ENCODE measurements around the gene INA.

DNA sequence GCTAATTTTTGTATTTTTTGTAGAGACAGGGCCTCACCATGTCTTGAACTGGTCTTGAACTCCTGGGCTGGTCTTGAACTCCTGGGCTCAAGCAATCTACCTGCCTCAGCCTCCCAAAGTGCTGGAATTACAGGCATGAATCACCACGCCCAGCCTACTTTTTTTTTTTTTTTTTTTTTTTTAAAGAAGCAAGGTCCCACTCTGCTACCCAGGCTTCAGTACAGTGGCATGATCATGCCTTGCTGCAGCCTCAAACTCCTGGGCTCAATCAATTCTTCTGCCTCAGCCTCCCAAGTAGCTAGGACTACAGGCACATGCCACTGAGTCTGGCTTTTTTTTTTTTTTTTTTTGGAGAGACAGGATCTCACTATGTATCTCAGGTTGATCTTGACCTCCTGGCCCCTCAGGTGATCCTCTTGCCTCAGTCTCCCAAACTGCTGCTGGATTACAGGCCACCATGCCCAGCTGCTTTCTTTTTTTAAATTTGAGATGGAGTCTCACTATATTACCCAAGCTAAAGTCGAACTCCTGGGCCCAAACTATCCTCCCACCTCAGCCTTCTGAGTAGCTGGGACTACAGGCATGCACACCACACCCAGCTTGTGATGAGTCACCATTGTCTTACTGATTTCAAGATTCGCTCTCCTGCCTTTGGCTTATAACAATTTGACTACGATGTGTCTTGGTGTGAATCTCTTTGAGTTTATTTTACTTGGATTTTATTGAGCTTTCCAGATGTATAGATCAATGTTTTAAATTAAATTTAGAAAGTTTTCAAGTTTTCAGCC lies 22.2 kb upstream of the INA start:
- no peak for TF ChIP-seq CTCF (IDR thresholded peaks at IDR 0.05; ENCODE audit: low read depth, low read length, poor library complexity, severe bottlenecking)
- TF ChIP-seq EZH2phosphoT487 (IDR thresholded peaks at IDR 0.05; ENCODE audit: borderline replicate concordance, low read length): no peak

Measured in DOHH2 (cell line).